NCI-H2107 (cell line): ENCODE data around the gene MAST4.
"Not testable (repeated sequence)": the region's sequence is repeated elsewhere in the genome, so short reads cannot be mapped to it uniquely, and the experiment has no call there.

Source experiments
- DNase-seq: peaks from one replicate; lab custom pipeline; 2025; lab: John Stamatoyannopoulos, UW

MAST4 gene

DNA sequence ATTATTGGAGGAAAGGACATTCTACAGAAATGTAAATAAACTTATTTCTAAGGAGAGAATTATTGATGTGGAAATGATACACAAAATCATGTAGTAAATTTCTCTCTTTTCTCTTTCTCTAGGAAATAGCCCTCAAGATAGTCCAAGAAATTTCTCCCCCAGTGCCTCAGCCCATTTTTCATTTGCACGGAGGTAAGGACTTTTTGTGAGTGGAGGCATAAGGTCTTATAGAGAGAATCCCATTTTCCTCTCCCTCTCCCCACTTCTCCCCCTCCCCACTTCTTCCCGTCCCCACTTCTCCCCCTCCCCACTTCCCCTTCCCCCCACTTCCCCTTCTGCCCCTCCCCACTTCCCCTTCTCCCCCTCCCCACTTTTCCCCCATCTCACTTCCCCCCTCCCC is 493.8 kb downstream of the MAST4 start:
- no peak for DNase-seq

DNA sequence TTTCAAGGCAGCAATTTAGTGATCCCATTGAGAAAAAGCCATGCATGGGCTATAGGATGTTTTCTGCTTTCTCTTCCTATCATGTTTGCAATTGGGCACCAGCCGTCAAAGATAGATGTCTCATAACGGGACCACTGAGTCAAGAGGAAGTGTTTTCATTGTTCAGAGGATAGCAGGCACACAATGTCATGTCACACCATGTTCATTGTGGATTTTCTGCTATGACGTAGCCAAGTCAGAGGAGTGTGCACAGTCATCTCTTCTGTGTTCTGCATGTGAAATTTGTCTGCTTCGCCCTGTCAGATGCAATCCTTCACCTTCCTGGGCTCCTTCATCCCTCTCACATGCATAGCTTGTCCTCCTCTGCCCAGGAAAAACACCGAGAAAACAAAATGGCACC is 494.4 kb downstream of the MAST4 start:
- DNase-seq: no peak

DNA sequence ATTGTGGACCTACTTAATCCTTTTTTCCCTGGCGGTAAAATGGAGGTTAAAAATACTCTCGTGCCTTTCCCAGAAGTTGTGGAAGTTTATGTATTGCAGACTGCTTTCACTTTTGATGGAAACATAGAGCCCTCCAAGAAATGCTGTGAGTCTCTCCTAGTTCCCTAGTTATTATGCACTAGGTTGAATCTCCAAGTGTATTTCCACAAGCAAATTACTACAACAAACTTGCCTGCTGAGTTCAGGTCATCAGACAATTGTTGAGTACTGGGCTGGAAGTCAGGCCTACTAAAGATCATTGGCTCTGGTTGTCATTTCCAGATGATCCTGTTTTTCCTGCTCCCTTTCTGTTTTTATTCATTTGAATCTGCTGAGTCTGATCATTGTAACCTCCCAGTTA is 496.3 kb downstream of the MAST4 start:
- DNase-seq: no peak

DNA sequence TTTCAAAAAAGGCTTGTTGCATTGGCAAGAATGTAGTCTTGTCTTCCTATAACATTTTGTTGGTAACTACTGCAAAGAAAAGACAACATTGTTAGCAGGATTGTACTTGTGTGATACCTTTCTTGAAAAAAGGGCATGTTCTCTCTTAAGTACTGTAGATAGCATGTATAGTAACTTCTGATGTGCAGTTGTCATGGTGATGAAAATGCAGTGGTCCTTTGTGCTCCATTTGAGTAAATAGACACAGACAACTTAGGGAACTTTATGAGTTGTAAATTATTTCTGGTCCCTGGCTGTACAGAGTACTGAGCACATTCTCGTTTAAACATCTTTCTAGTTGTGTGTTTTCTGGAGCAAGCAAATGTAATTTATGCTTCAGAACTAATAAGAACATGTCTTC is 497.1 kb downstream of the MAST4 start:
- no peak for DNase-seq

DNA sequence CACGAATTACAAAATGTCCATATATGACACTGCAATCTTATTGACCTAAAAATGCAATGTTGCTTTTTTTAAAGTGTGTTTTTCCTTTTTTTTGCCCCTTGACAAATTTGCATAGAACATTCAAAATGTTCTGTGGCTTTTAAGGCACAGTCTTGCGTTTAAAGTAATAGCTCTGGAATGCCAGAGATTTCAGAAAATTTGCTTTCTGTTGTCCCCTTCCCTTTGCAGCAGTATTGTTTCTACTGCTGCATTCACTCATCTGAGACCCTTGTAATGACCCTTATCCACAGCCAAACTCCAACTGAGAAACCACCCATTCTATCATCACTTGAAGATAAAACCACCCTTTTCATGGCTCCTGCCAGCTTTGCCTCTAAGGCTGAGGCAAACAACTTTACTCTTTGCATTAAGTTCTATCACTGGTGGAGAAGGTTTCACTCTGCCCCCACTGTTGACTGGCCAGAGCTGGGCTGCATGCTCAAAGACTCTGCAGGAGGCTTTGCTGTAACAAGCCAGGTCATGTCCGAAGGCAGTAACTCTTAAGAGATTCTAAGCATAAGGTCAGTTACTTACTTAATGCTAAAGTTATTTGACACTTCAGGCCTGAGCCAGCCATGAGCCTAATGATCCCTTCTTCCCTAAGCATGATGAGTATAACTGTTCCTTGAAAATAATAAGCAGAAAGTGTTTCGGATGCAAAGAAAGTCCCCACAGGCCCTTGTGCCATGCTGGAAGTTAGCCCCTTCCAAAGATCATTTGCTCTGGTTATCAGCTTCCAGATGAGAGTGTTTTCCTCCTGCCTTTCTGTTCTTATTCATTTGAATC is 498.5 kb downstream of the MAST4 start:
- DNase-seq: no peak

DNA sequence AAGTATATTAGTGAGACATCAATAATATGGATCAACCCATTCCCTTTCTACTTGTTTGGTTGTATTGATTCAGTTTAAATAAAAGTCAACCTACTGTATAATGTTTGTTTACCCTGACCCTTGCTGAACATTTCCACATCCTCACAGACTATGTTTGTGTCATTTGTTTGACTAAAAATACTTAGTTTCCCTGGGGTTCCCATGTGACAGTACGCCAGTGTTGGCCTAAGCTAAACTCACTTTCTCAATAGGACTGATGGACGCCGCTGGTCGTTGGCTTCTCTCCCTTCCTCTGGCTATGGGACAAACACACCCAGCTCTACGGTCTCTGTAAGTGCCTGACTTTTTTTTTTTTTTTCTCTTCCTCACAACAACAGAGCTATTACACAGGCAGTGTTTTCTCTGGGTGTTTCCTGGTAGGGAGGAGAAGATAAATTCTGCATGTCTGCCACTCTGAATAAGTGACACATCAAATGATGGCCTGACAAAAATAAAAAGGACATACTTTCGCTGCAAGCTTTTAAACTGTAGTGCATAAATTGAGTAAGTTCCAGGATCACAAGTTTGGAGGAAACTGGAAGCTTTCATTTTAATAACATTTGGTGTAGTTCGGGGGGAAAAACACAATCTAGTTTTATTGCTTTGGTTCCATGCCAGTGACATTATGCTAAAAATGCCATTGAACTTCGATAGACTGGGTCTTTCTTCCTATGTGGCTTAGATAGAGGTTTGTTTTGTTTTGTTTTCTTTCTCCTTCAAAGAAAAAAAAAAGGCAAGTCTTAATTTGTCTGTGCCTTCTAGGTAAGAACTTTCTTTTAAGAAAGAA is 499.4 kb downstream of the MAST4 start:
- no peak for DNase-seq

DNA sequence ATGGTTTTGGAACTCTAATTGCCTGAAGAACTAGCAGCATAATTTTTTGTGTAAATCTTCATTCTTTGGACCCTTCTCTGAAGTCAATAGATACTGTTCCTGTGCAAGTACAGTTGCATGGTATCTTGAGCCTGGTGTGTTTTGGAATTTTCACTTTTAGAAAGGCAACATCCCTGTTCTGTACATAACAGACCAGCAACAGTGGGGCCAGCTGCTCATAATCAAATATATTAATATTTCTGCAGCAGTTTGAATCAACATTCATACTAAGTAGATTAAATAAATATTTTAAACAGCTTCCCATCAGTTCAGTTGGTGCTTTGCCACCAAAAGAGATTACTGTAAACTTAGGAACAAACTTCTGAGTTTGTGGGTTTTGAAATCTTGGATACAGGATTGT is 502.5 kb downstream of the MAST4 start:
- DNase-seq: no peak

DNA sequence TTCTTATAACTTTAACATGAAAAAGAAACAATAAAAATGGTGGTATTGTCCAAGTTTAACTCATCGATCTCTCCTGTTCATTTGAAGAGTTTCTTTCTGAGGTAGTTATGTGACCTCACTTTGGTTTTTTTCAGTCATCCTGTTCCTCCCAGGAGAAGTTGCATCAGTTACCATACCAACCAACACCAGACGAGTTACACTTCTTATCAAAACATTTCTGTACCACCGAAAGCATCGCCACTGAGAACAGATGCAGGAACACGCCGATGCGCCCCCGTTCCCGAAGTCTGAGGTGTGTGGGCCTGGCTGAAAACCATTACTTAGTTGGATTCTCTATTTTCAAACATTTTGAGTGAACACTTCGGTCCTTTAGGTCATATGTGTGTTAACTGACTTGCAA is 504.1 kb downstream of the MAST4 start:
- DNase-seq: no peak

DNA sequence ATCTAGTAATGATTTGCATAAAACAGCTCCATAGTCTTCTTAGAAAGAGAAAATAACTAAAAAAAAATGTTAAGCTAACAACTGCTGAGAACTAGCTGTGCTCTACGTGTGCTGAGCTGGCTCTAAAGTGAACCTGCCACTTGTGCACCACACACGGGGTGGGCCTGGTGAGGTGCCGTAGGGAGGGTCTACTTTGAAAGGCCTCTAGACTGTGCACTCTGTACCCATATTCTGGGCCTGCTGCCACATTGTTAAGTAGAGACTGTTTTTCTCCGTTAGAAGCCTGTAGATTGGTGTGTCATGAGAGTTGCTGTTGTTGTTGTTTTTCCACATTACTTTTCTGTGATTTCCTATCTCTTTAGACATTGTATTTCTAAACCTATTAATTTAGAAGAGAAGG is 506.5 kb downstream of the MAST4 start:
- DNase-seq: no peak

DNA sequence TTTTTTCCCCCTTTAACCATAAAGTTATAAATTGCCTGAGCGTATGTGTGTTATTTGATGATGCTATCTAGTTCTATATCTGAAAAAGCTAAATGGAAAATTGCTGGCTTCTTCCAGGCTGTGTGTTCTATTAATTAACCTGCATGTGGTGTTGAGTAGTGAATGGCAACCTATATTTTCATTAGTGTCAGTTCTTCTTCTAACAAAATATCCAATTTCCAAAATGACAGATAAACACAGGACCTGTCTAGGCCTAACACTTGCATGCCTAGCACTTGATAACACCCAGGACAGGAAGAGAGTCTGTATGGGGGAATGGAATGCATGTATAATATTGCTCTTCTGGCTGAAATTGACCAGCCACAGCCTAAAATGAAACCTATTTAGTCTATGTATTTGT is 508.7 kb downstream of the MAST4 start:
- DNase-seq: no peak

DNA sequence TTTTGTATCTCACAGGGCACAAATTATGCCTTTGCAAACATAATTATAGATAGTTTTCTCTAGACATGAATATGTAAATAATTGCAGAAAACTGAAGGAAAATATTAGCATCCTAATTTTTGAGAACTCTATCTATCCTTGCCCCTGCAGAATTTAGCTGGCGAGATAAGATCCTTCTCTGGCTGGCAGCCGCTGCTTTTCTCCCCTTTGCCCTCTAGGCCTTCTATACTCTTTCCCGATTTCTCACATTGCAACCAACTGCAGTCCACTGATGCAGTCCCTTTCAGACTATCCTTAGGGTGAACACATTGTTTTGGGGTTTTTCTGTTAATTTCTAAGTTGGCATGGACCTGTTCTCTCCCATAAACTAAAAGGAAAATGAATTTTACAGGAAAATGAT is 509.1 kb downstream of the MAST4 start:
- no peak for DNase-seq

DNA sequence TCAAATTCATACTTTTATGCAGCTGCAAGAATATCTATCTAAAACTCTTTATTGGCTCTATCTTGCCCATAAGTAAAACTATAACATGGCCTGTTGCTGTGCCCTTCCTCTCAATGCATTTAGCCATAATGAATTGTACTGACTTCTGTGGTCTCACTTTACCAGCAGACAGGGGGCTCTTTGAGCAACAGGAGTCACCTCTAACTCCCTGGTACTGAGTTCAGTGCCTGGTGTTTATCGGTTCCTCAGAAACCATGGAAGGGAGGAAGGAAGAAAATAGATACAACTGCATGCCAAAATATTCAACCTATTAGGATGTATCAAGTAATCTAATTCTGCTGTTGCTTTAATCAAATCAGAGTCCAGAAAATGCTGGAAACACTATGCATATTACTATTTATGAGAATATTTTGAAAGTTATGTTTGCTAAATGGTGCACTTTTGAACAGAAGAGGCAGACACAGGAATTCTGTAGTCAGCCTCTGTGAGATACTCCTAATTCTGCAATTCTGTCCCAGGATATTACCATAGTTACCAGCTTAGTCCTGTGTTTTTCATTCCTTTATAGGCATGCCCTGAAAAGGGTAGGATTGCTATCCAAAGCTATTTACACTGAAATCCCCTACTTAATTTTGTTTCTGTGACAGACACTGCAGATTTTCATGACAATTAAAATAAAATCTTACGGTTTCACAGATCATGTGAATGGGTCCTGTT is 510.6 kb downstream of the MAST4 start:
- DNase-seq: no peak

DNA sequence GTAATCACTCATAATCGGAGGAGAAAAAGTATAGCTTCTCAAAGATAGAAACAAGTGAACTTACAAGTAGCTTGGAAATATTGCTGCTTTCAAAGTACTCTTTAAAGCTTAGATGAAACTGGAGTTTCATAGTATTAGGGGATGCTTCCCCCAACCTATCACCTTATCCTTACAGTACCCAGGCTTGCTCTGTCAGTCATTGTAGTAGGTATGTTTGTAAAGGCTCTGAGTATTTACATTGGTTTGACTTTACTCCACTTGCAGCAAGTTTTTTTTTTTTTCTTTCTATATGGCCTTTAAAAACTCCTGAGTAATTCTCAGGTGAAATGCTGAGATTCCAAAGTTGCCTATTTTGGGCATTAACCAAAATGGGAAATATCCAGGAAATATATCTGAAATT is 515.6 kb downstream of the MAST4 start:
- DNase-seq: no peak

DNA sequence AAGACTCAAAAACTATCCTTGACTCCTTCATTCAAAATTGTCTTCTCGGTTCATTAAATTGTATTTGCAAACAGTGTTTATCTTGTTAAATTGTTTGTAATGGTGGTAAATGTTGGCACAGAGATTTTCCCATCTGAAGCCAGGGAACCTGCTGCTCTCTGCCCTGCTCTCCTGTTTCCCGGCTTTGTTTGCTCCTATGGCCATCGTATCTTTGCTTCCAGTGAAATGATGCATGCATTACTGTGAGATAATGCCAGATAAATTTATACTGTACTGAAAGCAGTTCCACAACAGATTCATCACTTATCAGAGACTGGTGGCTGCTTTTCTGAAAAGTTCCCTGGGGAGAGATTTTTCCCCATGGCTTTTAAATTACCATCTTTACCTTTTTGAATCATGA is 519.1 kb downstream of the MAST4 start:
- DNase-seq: no peak

DNA sequence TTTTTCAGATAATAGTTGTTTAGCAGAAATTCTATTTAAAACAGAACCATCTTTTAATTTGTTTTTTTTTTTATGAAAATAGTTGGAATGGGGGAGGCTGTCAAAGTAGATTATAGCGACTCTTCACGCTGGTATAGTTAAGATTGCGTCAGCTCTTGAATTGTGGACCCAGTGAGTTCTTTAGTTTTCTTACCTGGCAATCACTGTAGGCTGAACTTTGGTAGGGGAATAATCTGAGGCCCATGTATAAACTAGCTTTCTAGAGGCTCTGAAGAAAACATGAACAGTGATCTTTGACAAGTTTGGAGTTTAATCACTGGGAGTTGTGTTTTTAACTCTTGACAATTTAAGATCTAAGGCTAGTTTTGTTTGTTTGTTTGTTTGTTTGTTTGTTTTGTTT is 519.6 kb downstream of the MAST4 start:
- no peak for DNase-seq

DNA sequence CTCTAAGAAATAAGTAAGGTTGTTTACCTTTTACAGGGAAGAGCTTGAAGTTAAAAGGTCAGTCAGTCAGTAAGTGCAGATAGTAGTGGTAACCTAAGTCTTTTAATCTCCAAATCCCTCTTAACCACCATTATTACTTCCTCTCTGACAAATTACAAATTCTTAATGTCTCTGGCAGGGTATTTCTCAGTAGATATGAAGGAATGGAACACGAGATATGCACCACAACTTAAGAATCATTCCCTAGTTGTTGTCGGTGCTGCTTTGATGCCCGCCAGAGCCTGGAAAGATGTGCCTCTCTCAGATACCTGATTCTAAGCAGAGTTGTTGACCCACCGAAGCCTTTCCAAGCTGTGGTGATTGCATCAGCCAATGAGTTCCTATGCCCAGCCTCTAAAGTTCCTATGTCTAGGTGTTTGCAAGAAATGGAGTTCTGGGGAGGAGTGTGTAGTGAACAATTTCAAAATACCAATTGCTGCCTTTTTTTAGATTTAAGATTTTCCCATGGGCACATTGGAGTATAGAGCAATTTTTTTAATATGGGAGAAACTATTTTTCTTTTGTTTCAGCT is 521.9 kb downstream of the MAST4 start:
- no peak for DNase-seq

DNA sequence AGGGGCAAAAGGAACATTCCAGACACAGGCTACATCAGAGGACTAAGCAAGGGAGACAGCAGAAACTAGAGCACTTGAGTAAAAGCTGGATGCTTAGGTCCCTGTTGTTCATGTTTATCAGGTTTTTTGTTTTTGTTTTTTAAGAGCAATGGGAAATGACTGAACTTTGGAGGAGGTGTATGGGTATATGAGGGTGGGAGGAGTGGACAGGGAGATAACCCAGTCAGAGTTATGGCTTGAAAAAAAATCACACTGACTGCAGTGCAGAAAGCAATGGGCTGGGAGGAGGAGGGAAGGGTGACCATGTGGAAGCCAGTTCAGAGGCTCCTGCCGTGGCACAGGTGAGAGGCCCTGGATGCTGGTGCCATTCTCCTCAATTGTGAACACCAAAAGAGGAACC is 522.8 kb downstream of the MAST4 start:
- DNase-seq: no peak

DNA sequence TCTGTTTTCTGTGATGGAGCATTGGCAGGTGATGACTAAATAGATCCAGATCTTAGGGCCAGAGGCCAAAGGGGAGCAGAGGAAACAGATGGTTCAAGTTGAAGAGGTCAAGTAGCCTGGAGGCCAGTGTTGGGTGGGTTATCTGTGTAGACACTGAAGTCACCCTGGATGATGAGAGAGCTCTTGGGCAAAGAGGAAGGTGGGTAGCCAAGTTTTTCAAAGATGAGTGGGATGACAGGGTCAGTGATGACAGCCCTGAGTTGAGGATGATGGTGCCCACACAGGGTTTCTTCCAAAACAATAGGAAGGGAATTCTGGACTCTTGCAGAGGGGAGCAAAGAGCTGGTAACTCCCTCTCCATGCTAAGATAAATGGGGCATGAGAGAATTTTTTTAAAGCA is 523.8 kb downstream of the MAST4 start:
- no peak for DNase-seq

DNA sequence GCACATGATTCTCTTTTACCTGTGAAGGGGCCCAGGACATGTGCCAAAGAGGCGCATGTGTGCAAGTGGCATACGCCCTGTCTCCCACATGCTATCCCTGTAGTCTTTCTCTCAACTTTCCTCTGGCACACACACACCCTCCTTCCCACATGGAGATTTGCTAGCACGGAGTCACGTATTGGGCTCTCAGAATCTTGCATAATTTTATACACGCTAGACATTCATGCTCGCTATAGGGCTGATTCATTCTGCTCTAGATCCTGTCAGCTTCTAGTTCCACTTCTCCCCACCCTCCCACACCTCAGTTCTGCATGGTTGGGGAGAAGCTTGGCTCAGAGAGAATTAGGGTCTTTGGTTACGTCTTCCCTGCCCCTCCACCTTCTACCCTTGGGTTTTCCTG is 527.6 kb downstream of the MAST4 start:
- DNase-seq: no peak

DNA sequence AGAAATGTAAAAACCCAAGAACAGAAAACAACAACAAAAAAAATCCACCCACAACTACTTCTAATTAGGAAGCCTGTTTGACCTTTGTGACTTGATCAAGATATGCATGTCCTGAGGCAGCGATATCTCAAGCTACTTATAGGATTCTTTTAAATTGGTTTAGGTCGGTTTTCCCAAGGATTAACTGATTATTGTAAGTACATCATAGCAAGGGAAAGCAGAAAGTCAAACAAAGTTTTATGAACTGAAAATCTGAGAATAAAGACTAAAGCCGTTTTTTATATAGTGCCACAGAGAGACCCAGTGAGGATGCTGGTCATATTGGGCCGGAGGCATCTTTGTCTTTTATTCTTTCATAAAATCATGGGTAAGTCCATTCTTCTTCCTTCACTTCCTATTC is 528.4 kb downstream of the MAST4 start:
- no peak for DNase-seq

DNA sequence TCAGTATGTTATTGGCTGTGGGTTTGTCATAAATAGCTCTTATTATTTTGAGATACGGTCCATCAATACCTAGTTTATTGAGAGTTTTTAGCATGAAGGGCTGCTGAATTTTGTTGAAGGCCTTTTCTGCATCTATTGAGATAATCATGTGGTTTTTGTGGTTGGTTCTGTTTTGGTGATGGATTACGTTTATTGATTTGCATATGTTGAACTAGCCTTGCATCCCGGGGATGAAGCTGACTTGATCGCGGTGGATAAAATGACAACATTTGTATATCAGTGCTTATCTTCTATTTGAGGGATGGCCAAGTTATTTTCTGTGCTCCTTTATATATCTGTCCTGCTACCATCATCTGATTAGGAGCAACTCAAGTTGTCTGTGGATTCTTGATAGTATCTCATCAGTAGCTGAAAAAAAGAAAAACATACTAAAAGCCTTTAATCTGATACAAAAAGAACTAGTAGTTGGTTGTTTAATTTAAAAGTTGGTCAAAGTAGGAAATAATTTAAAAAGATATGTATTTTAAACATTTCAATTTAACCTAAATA is 531.2 kb downstream of the MAST4 start:
- not testable (repeated sequence) for DNase-seq

DNA sequence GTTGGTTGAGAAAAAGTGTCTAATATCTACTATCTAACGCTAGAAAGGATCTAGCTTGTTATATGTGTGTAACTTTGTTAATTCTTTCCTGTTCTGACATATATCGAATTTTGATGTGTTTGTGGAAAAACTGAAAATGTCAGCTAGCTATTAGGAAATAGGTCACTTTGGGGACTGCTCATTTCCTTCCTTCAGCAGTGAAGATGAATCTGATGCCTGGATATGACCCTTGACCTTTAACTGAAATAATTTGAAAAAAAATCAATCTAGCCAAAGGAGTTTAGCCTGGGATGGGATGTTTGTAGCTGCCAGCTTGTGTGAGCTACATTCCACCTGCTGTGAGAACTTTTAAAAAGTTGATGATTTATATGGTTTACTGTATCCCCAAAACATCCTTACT is 533.6 kb downstream of the MAST4 start:
- DNase-seq: no peak
